Adrenal gland (tissue), 5 donors: Measurements from ENCODE around the gene RRBP1.

Experiments
- POLR2A ChIP-seq, 2 donors: fragments of 450-650 bp; IDR thresholded peaks; one replicate each; pipeline ENCODE4 v1.6.1; 2017; ENCODE audit warnings: antibody characterized with exemption in 2 of 2, mild to moderate bottlenecking in 2 of 2, moderate library complexity in 1 of 2
- TF ChIP-seq, protein P1 (sequence below), 6 experiments: fragments of 450-650 bp in 4 of 6; fragments of 200-600 bp in 2 of 6; sonication (generic) in 1 of 6; IDR thresholded peaks; 1 replicate in 5 of 6; 2 replicates in 1 of 6; pipeline versions ENCODE4 v1.5.1 to v1.8.0; 2016 to 2021; ENCODE audit warnings: antibody characterized with exemption in 6 of 6, mild to moderate bottlenecking in 2 of 6, moderate library complexity in 1 of 6
- donor health status: DM: no; HTN: no; CAD: no.

GRCh38 chr20:17696287-17696686 is 14.2 kb upstream of the RRBP1 start:
- TF ChIP-seq, protein P1, sequence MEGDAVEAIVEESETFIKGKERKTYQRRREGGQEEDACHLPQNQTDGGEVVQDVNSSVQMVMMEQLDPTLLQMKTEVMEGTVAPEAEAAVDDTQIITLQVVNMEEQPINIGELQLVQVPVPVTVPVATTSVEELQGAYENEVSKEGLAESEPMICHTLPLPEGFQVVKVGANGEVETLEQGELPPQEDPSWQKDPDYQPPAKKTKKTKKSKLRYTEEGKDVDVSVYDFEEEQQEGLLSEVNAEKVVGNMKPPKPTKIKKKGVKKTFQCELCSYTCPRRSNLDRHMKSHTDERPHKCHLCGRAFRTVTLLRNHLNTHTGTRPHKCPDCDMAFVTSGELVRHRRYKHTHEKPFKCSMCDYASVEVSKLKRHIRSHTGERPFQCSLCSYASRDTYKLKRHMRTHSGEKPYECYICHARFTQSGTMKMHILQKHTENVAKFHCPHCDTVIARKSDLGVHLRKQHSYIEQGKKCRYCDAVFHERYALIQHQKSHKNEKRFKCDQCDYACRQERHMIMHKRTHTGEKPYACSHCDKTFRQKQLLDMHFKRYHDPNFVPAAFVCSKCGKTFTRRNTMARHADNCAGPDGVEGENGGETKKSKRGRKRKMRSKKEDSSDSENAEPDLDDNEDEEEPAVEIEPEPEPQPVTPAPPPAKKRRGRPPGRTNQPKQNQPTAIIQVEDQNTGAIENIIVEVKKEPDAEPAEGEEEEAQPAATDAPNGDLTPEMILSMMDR (IDR thresholded peaks at IDR 0.05), result no peak
- TF ChIP-seq POLR2A (IDR thresholded peaks at IDR 0.05), result no peak
